Activated CD8-positive, alpha-beta T cell treated with anti-CD3 and anti-CD28 coated beads for 36 hours (primary cell): Measurements from ENCODE around the gene DNAH3. TPM values are rescaled to one million over a fixed set of nuclear protein-coding genes. Genes with fewer than 3 reads are reported as not detected.

Experiments
- ATAC-seq: fragments of 200-7000 bp; cut with Tn5 transposase; one replicate; pipeline ENCODE4 v1.10.0; 2021; ENCODE audit warnings: mild to moderate bottlenecking, moderate library complexity
- CTCF ChIA-PET: fragments of 350-600 bp; sonication (Branson Sonifier 250); formaldehyde crosslinking; loops from one replicate; lab custom pipeline; 2021; ENCODE audit warnings: antibody characterized with exemption; lab: Charles Lee
- POLR2A ChIA-PET: fragments of 350-600 bp; sonication (Branson Sonifier 250); formaldehyde crosslinking; loops from one replicate; lab custom pipeline; 2021; ENCODE audit warnings: antibody characterized with exemption; lab: Charles Lee
- DNase-seq: peaks from one replicate; pipeline ENCODE4 v3.0.0-alpha.2; 2020
- H3K27ac Mint-ChIP-seq: one replicate; pipeline ENCODE4 v1.8.0; 2021; ENCODE audit warnings: mild to moderate bottlenecking, mixed read lengths
- H3K27me3 Mint-ChIP-seq: one replicate; pipeline ENCODE4 v1.8.0; 2021; ENCODE audit warnings: mixed read lengths
- H3K36me3 Mint-ChIP-seq: one replicate; pipeline ENCODE4 v1.8.0; 2021; ENCODE audit warnings: low read depth, mixed read lengths
- H3K4me1 Mint-ChIP-seq: one replicate; pipeline ENCODE4 v1.8.0; 2021; ENCODE audit warnings: low read depth, mixed read lengths
- H3K4me3 Mint-ChIP-seq: one replicate; pipeline ENCODE4 v1.8.0; 2021; ENCODE audit warnings: mild to moderate bottlenecking, moderate library complexity, mixed read lengths
- H3K9me3 Mint-ChIP-seq: one replicate; pipeline ENCODE4 v1.8.0; 2021; ENCODE audit warnings: mixed read lengths
- intact Hi-C: fragments of 100-400 bp; cut with micrococcal nuclease; formaldehyde crosslinking; loops from one replicate; pipeline ENCODE4 v1.10.0; 2022
- total RNA-seq, 2 experiments: library from RNA; stranded (reverse); gene quantifications; one replicate each; pipeline ENCODE4 v1.2.3, GENCODE V29; 2021
- TF ChIP-seq, protein P1 (sequence below): fragments of 200-600 bp; IDR thresholded peaks from one replicate; pipeline ENCODE4 v1.8.0; 2022; ENCODE audit warnings: antibody characterized with exemption, mild to moderate bottlenecking

DNAH3 gene
- total RNA-seq, 2 experiments from 2014 or later, result 0.02 TPM; not detected in 1

DNA sequence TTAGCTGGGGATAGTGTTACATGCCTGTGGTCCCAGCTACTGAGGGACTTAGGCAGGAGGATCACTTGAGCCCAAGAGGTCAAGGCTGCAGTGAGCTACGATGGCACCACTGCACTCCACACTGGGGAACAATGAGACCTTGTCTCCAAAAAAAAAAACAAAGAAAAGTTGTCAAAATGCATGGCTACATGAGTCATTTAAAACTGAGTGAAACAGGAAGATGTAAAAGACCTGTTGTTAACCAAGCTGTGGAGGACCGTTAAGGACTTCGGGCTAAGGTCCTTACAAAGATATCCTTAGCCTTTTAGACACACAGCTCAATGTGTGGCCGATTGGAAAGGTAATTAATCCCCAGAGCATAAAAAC lies 35.7 kb upstream of the DNAH3 start:
- intact Hi-C loops, result loop anchor here (10.0 kb wide), 2 partner anchors 118 to 378 kb away; no protein-coding TSS in a partner anchor
- Mint-ChIP-seq H3K9me3 (peaks cover 17% of the 10 kb centered on the region), H3K27me3 (peaks cover 5% of the 10 kb centered on the region), H3K36me3 (peaks cover 18% of the 10 kb centered on the region), H3K4me3 (no peak overlapping the region), H3K4me1 (peaks cover 15% of the 10 kb centered on the region), H3K27ac (no peak overlapping the region)
- CTCF ChIA-PET, result interaction anchor here (0.6 to 1.5 kb wide), 3 partner anchors 75 to 114 kb away, joined by 3 to 4 read pairs (median 3); no protein-coding TSS in a partner anchor
- POLR2A ChIA-PET, result interaction anchor here (0.6 kb wide), 1 partner anchor 28 kb away, joined by 3 read pairs; no protein-coding TSS in a partner anchor
- no peak for ATAC-seq
- DNase-seq, result no peak
- TF ChIP-seq, protein P1, sequence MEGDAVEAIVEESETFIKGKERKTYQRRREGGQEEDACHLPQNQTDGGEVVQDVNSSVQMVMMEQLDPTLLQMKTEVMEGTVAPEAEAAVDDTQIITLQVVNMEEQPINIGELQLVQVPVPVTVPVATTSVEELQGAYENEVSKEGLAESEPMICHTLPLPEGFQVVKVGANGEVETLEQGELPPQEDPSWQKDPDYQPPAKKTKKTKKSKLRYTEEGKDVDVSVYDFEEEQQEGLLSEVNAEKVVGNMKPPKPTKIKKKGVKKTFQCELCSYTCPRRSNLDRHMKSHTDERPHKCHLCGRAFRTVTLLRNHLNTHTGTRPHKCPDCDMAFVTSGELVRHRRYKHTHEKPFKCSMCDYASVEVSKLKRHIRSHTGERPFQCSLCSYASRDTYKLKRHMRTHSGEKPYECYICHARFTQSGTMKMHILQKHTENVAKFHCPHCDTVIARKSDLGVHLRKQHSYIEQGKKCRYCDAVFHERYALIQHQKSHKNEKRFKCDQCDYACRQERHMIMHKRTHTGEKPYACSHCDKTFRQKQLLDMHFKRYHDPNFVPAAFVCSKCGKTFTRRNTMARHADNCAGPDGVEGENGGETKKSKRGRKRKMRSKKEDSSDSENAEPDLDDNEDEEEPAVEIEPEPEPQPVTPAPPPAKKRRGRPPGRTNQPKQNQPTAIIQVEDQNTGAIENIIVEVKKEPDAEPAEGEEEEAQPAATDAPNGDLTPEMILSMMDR, result no peak

DNA sequence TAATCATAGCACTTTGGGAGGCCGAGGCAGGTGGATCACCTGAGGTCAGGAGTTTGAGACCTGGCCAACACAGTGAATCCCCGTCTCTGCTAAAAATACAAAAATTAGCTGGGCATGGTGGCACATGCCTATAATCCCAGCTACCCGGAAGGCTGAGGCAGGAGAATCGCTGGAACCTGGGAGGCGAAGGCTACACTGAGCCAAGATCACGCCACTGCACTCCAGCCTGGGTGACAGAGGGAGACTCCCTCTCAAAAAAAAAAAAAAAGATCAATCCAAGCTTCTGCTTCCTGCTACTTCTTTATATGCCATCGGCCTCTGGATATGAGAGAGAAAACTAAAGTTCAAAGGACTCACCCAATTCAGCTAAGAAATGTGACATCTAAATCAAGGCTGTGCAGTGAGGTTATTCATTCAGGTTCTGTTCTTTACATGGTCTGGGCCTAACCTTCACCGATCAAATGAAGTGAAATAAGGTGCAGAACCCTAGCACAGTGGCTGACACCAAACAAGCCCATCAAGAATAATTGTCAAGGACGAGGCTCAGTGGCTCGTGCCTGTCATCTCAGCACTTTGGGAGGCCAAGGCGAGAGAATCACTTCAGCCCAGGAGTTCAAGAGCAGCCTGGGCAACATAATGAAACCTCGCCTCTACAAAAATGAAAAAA lies 35.1 kb upstream of the DNAH3 start:
- Mint-ChIP-seq H3K27me3 (peaks cover 5% of the 10 kb centered on the region), H3K27ac (no peak overlapping the region), H3K4me1 (peaks cover 15% of the 10 kb centered on the region), H3K9me3 (peaks cover 17% of the 10 kb centered on the region), H3K36me3 (peaks cover 23% of the 10 kb centered on the region), H3K4me3 (no peak overlapping the region)
- TF ChIP-seq, protein P1, result no peak
- ChIA-PET CTCF (interaction anchor here (0.6 to 1.5 kb wide), 3 partner anchors 64 to 115 kb away, joined by 3 to 4 read pairs (median 3); no protein-coding TSS in a partner anchor), POLR2A (interaction anchor here (0.6 to 0.8 kb wide), 2 partner anchors 8 to 28 kb away, joined by 3 read pairs; no protein-coding TSS in a partner anchor)
- DNase-seq (no peak), ATAC-seq (no peak)
- intact Hi-C loops, result loop anchor here (10.0 kb wide), 2 partner anchors 119 to 379 kb away; no protein-coding TSS in a partner anchor

DNA sequence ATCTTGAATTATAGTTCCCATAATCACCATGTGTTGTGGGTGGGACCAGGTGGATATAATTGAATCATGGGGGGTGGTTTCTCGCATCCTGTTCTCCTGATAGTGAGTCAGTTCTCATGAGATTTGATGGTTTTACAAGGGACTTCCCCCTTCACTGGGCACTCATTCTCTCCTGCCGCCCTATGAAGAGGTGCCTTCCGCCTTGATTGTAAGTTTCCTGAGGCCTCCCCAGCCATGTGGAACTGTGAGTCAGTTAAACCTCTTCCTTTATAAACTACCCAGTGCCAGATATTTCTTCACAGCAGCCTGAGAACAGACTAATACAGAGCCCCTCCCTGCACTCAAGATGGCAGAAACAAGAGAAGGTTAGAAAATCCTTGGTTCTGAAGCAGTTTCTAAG lies 34.2 kb upstream of the DNAH3 start:
- intact Hi-C loops, result loop anchor here (10.0 kb wide), 2 partner anchors 120 to 380 kb away; no protein-coding TSS in a partner anchor
- H3K27ac Mint-ChIP-seq, result peak overlapping the region; percentile 25
- TF ChIP-seq, protein P1, result no peak
- peaks cover 2% of the 10 kb centered on the region for H3K27me3 Mint-ChIP-seq
- H3K4me3 Mint-ChIP-seq, result no peak overlapping the region
- H3K36me3 Mint-ChIP-seq, result peaks cover 27% of the 10 kb centered on the region
- CTCF ChIA-PET, result interaction anchor here (1.5 kb wide), 1 partner anchor 116 kb away, joined by 4 read pairs; no protein-coding TSS in a partner anchor
- peaks cover 15% of the 10 kb centered on the region for H3K4me1 Mint-ChIP-seq
- ATAC-seq (peak; percentile 84), DNase-seq (peak; percentile 61)
- peaks cover 13% of the 10 kb centered on the region for H3K9me3 Mint-ChIP-seq
- POLR2A ChIA-PET, result interaction anchor here (0.8 kb wide), 1 partner anchor 7 kb away, joined by 3 read pairs; no protein-coding TSS in a partner anchor

DNA sequence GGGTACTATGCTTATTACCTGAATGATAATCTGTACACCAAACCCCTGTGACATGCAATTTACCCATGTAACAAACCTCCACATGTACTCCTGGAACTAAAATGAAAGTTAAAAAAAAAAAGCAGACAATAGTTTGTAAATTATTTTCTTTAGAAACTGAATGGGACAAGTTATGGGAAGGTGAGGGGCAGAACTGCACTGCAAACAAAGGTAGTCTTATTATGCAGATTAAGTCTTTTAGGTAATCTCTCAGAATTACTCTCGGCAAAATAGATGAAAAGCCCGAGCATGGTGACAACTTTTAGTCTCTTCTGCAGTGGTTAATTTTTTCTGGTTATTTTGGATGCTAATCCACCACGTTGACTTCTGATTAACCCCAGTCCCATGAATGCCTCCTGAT lies 33.3 kb upstream of the DNAH3 start:
- intact Hi-C loops, result loop anchor here (10.0 kb wide), 2 partner anchors 121 to 381 kb away; no protein-coding TSS in a partner anchor
- H3K27ac Mint-ChIP-seq, result no peak overlapping the region
- ChIA-PET POLR2A (no interaction called here), CTCF (no interaction called here)
- no peak for ATAC-seq
- H3K27me3 Mint-ChIP-seq, result no peaks in the 10 kb centered on the region
- H3K9me3 Mint-ChIP-seq, result peaks cover 13% of the 10 kb centered on the region
- DNase-seq, result no peak
- peaks cover 34% of the 10 kb centered on the region for H3K36me3 Mint-ChIP-seq
- H3K4me1 Mint-ChIP-seq, result peaks cover 15% of the 10 kb centered on the region
- TF ChIP-seq, protein P1, result no peak
- no peak overlapping the region for H3K4me3 Mint-ChIP-seq

DNA sequence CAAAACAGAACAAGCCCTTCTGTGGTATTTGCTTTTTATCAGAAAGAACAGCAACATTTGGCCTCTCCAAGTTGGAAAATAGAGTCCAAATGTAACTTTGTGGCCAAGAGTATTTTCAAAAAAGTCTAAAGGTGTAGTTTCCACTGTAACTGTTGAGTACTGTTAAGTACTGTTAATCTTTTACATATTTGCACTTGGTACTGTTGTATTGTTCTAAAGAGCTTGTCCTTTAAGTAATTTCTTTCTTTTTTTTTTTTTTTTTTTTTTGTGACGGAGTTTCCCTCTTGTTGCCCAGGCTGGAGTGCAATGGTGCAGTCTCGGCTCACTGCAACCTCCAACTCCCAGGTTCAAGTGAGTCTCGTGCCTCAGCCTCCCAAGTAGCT lies 29.3 kb upstream of the DNAH3 start:
- ChIA-PET POLR2A (no interaction called here), CTCF (no interaction called here)
- peaks cover 48% of the 10 kb centered on the region for H3K36me3 Mint-ChIP-seq
- no peak overlapping the region for H3K4me3 Mint-ChIP-seq
- ATAC-seq (no peak), DNase-seq (no peak)
- H3K27ac Mint-ChIP-seq, result no peak overlapping the region
- TF ChIP-seq, protein P1, result no peak
- H3K27me3 Mint-ChIP-seq, result no peaks in the 10 kb centered on the region
- intact Hi-C loops, result loop anchor here (10.0 kb wide), 2 partner anchors 125 to 385 kb away; no protein-coding TSS in a partner anchor
- H3K9me3 Mint-ChIP-seq, result peaks cover 8% of the 10 kb centered on the region
- H3K4me1 Mint-ChIP-seq, result peaks cover 7% of the 10 kb centered on the region
